Neutrophil (primary cell): Measurements from ENCODE around the gene ARSJ.

Experiments
- H3K27ac ChIP-seq: fragments of 200-600 bp; sonication (generic); 2 replicates; pipeline ENCODE4 v1.5.1; 2016; ENCODE audit warnings: mild to moderate bottlenecking, moderate library complexity
- H3K27me3 ChIP-seq: fragments of 200-600 bp; sonication (generic); 2 replicates; pipeline ENCODE4 v1.6.0; 2016; ENCODE audit warnings: mild to moderate bottlenecking
- H3K36me3 ChIP-seq: fragments of 200-600 bp; sonication (generic); 2 replicates; pipeline ENCODE4 v1.5.1; 2017
- H3K4me1 ChIP-seq, 2 experiments: fragments of 200-600 bp in 1 of 2; sonication (generic) in 1 of 2; 1 replicate in 1 of 2; 2 replicates in 1 of 2; pipeline versions ENCODE4 v1.5.1 to v1.6.1; 2013 to 2016; ENCODE audit warnings: low read depth in 1 of 2, low read length in 1 of 2, mild to moderate bottlenecking in 1 of 2, moderate library complexity in 1 of 2; ENCODE audit not compliant: control insufficient read depth in 1 of 2, insufficient read depth in 1 of 2
- H3K4me3 ChIP-seq, 2 experiments: fragments of 200-600 bp in 1 of 2; sonication (generic) in 1 of 2; 1 replicate in 1 of 2; 2 replicates in 1 of 2; pipeline ENCODE4 v1.5.1; 2013 to 2016; ENCODE audit warnings: low read depth in 1 of 2, low read length in 1 of 2, mild to moderate bottlenecking in 1 of 2, moderate library complexity in 1 of 2
- H3K9me3 ChIP-seq: fragments of 200-600 bp; sonication (generic); 2 replicates; pipeline ENCODE4 v1.5.1; 2016
- TF ChIP-seq, protein P1 (sequence below): fragments of 200-600 bp; sonication (generic); IDR thresholded peaks from 2 replicates; pipeline ENCODE4 v1.5.1; 2016; ENCODE audit warnings: antibody characterized with exemption

The ARSJ gene

DNA sequence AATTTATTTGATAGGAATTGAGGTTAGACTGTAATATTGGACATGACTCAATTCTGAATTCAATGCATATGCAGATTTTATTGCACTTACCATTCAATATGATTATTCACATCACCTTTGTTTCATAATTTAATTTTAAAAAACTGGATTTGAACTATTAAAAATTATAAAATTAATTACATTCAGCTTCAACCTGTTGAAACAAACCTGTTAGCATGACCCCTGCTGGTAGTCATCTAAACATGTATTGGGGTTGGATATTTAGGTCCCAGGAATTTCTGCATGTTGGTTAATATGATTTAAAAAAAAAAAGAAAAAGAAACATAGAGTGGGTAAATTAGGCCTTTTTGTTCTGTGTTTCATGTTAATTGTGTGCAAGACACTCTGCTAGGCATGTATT is 85.9 kb downstream of the ARSJ start:
- no peak overlapping the region for H3K4me3 ChIP-seq
- H3K9me3 ChIP-seq = no peaks in the 10 kb centered on the region
- no peaks in the 10 kb centered on the region for H3K4me1 ChIP-seq
- H3K27ac ChIP-seq = no peak overlapping the region
- no peaks in the 10 kb centered on the region for H3K36me3 ChIP-seq
- TF ChIP-seq, protein P1, sequence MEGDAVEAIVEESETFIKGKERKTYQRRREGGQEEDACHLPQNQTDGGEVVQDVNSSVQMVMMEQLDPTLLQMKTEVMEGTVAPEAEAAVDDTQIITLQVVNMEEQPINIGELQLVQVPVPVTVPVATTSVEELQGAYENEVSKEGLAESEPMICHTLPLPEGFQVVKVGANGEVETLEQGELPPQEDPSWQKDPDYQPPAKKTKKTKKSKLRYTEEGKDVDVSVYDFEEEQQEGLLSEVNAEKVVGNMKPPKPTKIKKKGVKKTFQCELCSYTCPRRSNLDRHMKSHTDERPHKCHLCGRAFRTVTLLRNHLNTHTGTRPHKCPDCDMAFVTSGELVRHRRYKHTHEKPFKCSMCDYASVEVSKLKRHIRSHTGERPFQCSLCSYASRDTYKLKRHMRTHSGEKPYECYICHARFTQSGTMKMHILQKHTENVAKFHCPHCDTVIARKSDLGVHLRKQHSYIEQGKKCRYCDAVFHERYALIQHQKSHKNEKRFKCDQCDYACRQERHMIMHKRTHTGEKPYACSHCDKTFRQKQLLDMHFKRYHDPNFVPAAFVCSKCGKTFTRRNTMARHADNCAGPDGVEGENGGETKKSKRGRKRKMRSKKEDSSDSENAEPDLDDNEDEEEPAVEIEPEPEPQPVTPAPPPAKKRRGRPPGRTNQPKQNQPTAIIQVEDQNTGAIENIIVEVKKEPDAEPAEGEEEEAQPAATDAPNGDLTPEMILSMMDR = no peak
- no peaks in the 10 kb centered on the region for H3K27me3 ChIP-seq

DNA sequence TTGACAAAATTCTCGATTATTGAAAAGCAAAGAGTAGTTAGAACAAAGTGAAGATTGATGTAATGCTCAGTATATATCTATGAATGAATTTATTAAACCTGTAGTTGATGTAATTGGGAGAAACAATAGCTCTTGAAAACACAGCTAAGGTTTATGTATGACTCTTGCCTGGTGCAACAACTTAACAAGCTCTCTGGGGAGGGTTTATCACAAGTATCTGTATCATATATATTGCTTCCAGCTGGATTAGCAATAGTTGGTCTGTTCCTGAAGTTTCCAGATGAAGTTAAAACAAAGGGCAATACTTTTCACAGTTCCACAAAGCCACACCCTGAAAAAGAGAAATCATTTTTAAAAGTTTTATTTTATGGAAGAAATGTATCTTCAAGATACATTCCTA is 91.4 kb downstream of the ARSJ start:
- Histone ChIP-seq H3K4me3 (no peak overlapping the region), H3K36me3 (no peaks in the 10 kb centered on the region), H3K27me3 (no peaks in the 10 kb centered on the region), H3K9me3 (no peaks in the 10 kb centered on the region), H3K4me1 (no peaks in the 10 kb centered on the region), H3K27ac (no peak overlapping the region)
- TF ChIP-seq, protein P1 = no peak

DNA sequence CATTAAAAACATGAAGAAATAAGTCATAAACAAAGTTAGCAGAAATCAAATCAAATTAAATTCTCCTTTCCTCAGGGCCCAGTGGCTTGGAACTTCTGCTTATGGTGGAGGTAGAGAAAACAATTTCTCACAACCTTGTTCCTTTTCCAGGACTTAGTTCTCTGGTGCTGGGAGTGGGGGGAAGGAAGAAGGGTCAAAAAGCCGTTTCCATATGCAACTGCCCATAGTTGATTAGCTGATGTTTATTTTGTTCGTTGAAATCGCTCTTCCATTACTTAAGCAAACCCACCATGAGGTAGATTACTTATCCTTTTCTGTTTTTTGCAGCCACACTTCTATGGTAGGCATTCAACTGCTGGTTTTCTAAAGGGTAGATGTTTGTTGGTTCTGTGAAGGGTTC is 94.2 kb downstream of the ARSJ start:
- Histone ChIP-seq H3K27me3 (no peaks in the 10 kb centered on the region), H3K9me3 (no peaks in the 10 kb centered on the region), H3K4me1 (no peaks in the 10 kb centered on the region), H3K36me3 (no peaks in the 10 kb centered on the region), H3K4me3 (no peak overlapping the region), H3K27ac (no peak overlapping the region)
- TF ChIP-seq, protein P1 = no peak

DNA sequence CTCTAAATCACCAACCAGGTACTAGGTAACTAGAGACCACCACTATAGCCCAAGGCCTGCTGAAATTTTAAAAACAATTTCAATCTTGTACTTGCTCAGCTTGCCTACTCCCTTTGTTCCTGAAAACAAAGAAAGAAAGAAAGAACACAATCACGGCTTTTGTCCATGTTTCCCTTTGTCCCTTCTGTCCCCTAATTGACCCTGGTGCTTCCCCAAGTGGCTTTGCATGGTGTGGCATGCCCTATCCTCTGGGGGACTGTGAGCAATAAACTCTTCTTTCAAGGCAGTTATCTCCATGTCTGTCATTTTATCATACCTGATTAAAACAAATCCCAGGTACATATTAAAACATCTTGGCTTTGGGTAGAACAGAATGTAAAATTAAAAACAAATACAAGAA is 94.8 kb downstream of the ARSJ start:
- Histone ChIP-seq H3K27ac (no peak overlapping the region), H3K27me3 (no peaks in the 10 kb centered on the region), H3K36me3 (no peaks in the 10 kb centered on the region), H3K4me1 (no peaks in the 10 kb centered on the region), H3K4me3 (no peak overlapping the region), H3K9me3 (no peaks in the 10 kb centered on the region)
- TF ChIP-seq, protein P1 = no peak

DNA sequence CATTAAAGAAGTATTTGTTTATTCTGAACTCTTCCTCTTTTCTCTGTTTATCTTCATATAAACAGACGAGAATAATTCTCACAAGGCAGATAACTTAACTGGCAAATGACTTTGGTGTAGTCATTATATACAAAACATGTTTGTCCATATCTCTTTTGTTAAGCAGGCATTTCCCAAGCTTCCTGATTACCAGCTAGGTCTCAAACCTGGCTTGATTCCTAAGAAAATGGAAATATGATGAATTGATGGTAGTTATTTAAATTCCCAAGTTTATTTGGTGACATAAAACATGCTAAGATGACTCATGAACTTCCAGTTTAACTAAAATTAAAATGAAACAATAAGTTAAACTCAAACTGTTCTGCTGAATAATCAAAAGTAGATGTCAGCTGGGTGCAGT is 96.8 kb downstream of the ARSJ start:
- Histone ChIP-seq H3K27me3 (no peaks in the 10 kb centered on the region), H3K27ac (no peak overlapping the region), H3K4me3 (no peak overlapping the region), H3K4me1 (no peaks in the 10 kb centered on the region), H3K36me3 (no peaks in the 10 kb centered on the region), H3K9me3 (no peaks in the 10 kb centered on the region)
- TF ChIP-seq, protein P1 = no peak

GRCh38 chr4:113881256-113881655 is 98.2 kb downstream of the ARSJ start:
- Histone ChIP-seq H3K4me3 (no peak overlapping the region), H3K36me3 (no peaks in the 10 kb centered on the region), H3K27me3 (no peaks in the 10 kb centered on the region), H3K9me3 (no peaks in the 10 kb centered on the region), H3K4me1 (no peaks in the 10 kb centered on the region), H3K27ac (no peak overlapping the region)
- TF ChIP-seq, protein P1 = no peak
